Measurements from ENCODE around the gene FAM171A1. TPM values are rescaled to one million over a fixed set of nuclear protein-coding genes. Genes with fewer than 3 reads are reported as not detected.

Gene FAM171A1
- total and polyA plus RNA-seq, 2 donors (not counting 1 experiment from before 2014, with no cell fraction given): 8.8 to 10.3 TPM

DNA sequence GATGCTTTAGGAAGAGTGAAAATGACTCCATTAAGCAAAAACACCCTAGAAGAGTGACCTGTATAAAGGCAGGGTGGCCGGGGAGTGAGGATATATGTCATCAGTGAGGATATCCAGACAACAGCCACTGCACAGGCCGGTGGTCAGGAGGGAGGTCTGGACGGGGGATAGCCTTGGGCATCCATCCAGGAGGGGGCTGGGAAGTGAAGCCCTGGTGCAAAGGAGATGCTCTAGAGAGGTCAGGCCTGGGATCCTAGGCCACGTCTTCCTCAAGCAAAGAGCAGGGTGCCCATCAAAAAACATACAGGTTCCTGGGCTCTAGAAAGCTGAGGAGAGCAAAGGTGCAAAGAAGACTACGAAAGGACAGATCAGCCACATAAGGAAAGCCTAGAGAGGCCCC, 25.6 kb downstream of the FAM171A1 start:
- Histone ChIP-seq H3K27me3 (ENCODE audit: control insufficient read depth, insufficient read depth, low read length) (no peaks in the 10 kb centered on the region), H4K20me1 (ENCODE audit: control insufficient read depth, extremely low read depth, insufficient read depth, low read length) (no peaks in the 10 kb centered on the region), H3K9ac (ENCODE audit: insufficient read depth, low read length) (no peak overlapping the region), H3K4me2 (ENCODE audit: extremely low read depth, insufficient read depth, low read length) (no peak overlapping the region), H2AFZ (ENCODE audit: low read length) (no peak overlapping the region), H3K27ac (ENCODE audit: insufficient read depth, low read length) (no peak overlapping the region), H3K4me1 (ENCODE audit: control insufficient read depth, extremely low read depth, insufficient read depth, low read length) (peaks cover 2% of the 10 kb centered on the region), H3K79me2 (ENCODE audit: control insufficient read depth, insufficient read depth, low read length) (peaks cover 3% of the 10 kb centered on the region), H3K4me3 (replicated peaks in 1 of 4; ENCODE audit: control extremely low read depth in 1 of 4, insufficient read depth in 1 of 4, low read depth in 3 of 4, low read length in 4 of 4) (no peak overlapping the region), H3K36me3 (ENCODE audit: control insufficient read depth, insufficient read depth, low read length) (no peaks in the 10 kb centered on the region), H3K9me3 (ENCODE audit: control insufficient read depth, insufficient read depth, low read depth, low read length) (no peaks in the 10 kb centered on the region)
- DNase-seq (ENCODE audit: low read depth in 2 of 2): no peak
- TF ChIP-seq, protein P1, sequence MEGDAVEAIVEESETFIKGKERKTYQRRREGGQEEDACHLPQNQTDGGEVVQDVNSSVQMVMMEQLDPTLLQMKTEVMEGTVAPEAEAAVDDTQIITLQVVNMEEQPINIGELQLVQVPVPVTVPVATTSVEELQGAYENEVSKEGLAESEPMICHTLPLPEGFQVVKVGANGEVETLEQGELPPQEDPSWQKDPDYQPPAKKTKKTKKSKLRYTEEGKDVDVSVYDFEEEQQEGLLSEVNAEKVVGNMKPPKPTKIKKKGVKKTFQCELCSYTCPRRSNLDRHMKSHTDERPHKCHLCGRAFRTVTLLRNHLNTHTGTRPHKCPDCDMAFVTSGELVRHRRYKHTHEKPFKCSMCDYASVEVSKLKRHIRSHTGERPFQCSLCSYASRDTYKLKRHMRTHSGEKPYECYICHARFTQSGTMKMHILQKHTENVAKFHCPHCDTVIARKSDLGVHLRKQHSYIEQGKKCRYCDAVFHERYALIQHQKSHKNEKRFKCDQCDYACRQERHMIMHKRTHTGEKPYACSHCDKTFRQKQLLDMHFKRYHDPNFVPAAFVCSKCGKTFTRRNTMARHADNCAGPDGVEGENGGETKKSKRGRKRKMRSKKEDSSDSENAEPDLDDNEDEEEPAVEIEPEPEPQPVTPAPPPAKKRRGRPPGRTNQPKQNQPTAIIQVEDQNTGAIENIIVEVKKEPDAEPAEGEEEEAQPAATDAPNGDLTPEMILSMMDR (conservative IDR thresholded peaks at IDR 0.05 in 1 of 2, IDR thresholded peaks at IDR 0.05 in 1 of 2; ENCODE audit: low read depth in 1 of 2, low read length in 2 of 2): no peak
- TF ChIP-seq EZH2 (IDR thresholded peaks at IDR 0.05; ENCODE audit: low read length, missing control alignments): no peak

GRCh38 chr10:15344876-15345285, 26.2 kb downstream of the FAM171A1 start:
- peak; percentile 80 to 92 for DNase-seq (ENCODE audit: low read depth in 2 of 2)
- Histone ChIP-seq H3K27ac (ENCODE audit: insufficient read depth, low read length) (no peak overlapping the region), H3K9ac (ENCODE audit: insufficient read depth, low read length) (no peak overlapping the region), H3K4me2 (ENCODE audit: extremely low read depth, insufficient read depth, low read length) (no peak overlapping the region), H3K4me1 (ENCODE audit: control insufficient read depth, extremely low read depth, insufficient read depth, low read length) (peaks cover 2% of the 10 kb centered on the region), H3K27me3 (ENCODE audit: control insufficient read depth, insufficient read depth, low read length) (no peaks in the 10 kb centered on the region), H3K36me3 (ENCODE audit: control insufficient read depth, insufficient read depth, low read length) (no peaks in the 10 kb centered on the region), H3K79me2 (ENCODE audit: control insufficient read depth, insufficient read depth, low read length) (peaks cover 3% of the 10 kb centered on the region), H3K9me3 (ENCODE audit: control insufficient read depth, insufficient read depth, low read depth, low read length) (no peaks in the 10 kb centered on the region), H3K4me3 (replicated peaks in 1 of 4; ENCODE audit: control extremely low read depth in 1 of 4, insufficient read depth in 1 of 4, low read depth in 3 of 4, low read length in 4 of 4) (no peak overlapping the region), H4K20me1 (ENCODE audit: control insufficient read depth, extremely low read depth, insufficient read depth, low read length) (no peaks in the 10 kb centered on the region), H2AFZ (ENCODE audit: low read length) (no peak overlapping the region)
- TF ChIP-seq EZH2 (IDR thresholded peaks at IDR 0.05; ENCODE audit: low read length, missing control alignments): no peak

DNA sequence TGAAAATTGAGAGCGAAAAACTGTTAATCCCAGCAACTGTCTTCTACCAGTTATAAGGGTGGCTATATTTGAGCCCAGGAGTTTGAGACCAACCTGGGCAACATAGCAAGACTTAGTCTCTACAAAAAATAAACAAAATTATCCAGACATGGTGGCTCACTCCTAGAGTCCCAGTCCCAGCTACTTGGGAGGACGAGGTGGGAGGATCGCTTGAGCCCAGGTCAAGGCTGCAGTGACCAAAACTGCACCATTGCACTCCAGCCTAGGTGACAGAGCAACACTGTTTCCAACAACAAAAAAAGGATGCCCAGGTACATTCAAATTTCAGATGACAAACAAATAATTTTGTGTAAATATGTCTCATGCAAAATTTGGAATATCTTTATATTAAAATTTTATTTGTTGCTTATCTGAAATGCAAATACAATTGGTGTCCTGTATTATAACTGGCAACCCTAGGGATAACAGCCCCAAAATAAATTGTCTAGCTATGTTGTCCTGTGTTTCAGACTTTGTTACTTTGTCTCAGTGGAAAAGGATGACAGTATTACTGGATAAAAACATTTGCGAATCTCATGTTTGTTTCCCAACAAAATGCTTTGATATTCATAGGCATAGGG, 26.7 kb downstream of the FAM171A1 start:
- Histone ChIP-seq H3K36me3 (ENCODE audit: control insufficient read depth, insufficient read depth, low read length) (no peaks in the 10 kb centered on the region), H2AFZ (ENCODE audit: low read length) (no peak overlapping the region), H3K4me2 (ENCODE audit: extremely low read depth, insufficient read depth, low read length) (no peak overlapping the region), H3K9ac (ENCODE audit: insufficient read depth, low read length) (no peak overlapping the region), H3K4me3 (replicated peaks in 1 of 4; ENCODE audit: control extremely low read depth in 1 of 4, insufficient read depth in 1 of 4, low read depth in 3 of 4, low read length in 4 of 4) (no peak overlapping the region), H3K4me1 (ENCODE audit: control insufficient read depth, extremely low read depth, insufficient read depth, low read length) (peaks cover 2% of the 10 kb centered on the region), H3K9me3 (ENCODE audit: control insufficient read depth, insufficient read depth, low read depth, low read length) (no peaks in the 10 kb centered on the region), H3K27ac (ENCODE audit: insufficient read depth, low read length) (no peak overlapping the region), H3K79me2 (ENCODE audit: control insufficient read depth, insufficient read depth, low read length) (peaks cover 3% of the 10 kb centered on the region), H3K27me3 (ENCODE audit: control insufficient read depth, insufficient read depth, low read length) (no peaks in the 10 kb centered on the region), H4K20me1 (ENCODE audit: control insufficient read depth, extremely low read depth, insufficient read depth, low read length) (no peaks in the 10 kb centered on the region)
- no peak for TF ChIP-seq EZH2 (IDR thresholded peaks at IDR 0.05; ENCODE audit: low read length, missing control alignments)
- TF ChIP-seq, protein P1 (conservative IDR thresholded peaks at IDR 0.05 in 1 of 2, IDR thresholded peaks at IDR 0.05 in 1 of 2; ENCODE audit: low read depth in 1 of 2, low read length in 2 of 2): no peak
- DNase-seq (ENCODE audit: low read depth in 2 of 2): no peak

All from fibroblast of lung (primary cell).